Measurements from ENCODE around the gene CDH12.

The CDH12 gene

DNA sequence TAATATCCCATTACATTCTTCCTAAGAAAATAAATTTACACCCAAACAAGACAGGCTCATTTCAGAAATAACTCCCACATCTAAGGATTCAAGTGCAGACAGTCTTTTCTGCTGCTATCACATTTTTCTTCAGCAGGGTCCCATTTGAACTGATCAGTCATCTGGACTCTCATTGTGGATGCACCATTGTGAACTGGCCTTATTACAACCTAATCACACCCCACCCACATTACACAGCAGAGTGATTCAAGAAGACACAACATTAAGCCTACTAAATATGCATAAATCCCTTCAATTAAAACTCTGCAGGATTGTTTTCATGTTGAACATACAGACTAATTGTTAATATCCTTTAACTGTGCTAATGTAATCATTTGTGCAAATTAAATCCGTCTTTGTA is 146.2 kb downstream of the CDH12 start:
- Histone ChIP-seq H3K9me3 (ENCODE audit: insufficient read depth, low read depth, low read length) (no peaks in the 10 kb centered on the region), H3K9ac (ENCODE audit: low read depth, low read length) (no peak overlapping the region), H3K27me3 (ENCODE audit: insufficient read depth, low read length) (no peaks in the 10 kb centered on the region), H3K4me1 (ENCODE audit: insufficient read depth, low read length) (no peaks in the 10 kb centered on the region), H3K27ac (ENCODE audit: low read length) (no peak overlapping the region), H3K4me3 (ENCODE audit: low read length) (no peak overlapping the region), H3K36me3 (ENCODE audit: insufficient read depth, low read depth, low read length) (no peaks in the 10 kb centered on the region)

DNA sequence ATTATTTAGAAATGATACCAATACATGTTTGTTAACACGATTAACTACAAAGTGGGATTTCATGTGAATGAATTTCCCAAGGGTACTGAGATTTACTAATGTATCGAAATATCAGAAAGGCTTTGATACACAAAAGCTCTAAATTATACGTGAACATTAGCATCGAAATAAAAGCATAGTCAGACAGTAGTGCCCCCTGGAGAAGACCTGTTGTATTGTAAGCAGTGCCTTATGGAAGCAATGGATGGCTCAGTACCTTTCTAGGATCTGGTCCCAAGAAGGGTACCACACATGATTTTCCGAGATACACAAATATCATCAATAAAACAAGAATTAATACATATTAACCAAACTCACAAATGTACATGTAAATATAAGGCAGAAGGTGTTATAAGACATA is 153.8 kb downstream of the CDH12 start:
- Histone ChIP-seq H3K27ac (ENCODE audit: low read length) (no peak overlapping the region), H3K9me3 (ENCODE audit: insufficient read depth, low read depth, low read length) (no peaks in the 10 kb centered on the region), H3K4me3 (ENCODE audit: low read length) (no peak overlapping the region), H3K4me1 (ENCODE audit: insufficient read depth, low read length) (no peaks in the 10 kb centered on the region), H3K9ac (ENCODE audit: low read depth, low read length) (no peak overlapping the region), H3K36me3 (ENCODE audit: insufficient read depth, low read depth, low read length) (no peaks in the 10 kb centered on the region), H3K27me3 (ENCODE audit: insufficient read depth, low read length) (no peaks in the 10 kb centered on the region)

GRCh38 chr5:22693121-22693520 is 160.0 kb downstream of the CDH12 start:
- Histone ChIP-seq H3K36me3 (ENCODE audit: insufficient read depth, low read depth, low read length) (no peaks in the 10 kb centered on the region), H3K4me3 (ENCODE audit: low read length) (no peak overlapping the region), H3K4me1 (ENCODE audit: insufficient read depth, low read length) (no peaks in the 10 kb centered on the region), H3K9me3 (ENCODE audit: insufficient read depth, low read depth, low read length) (no peaks in the 10 kb centered on the region), H3K27me3 (ENCODE audit: insufficient read depth, low read length) (no peaks in the 10 kb centered on the region), H3K27ac (ENCODE audit: low read length) (no peak overlapping the region), H3K9ac (ENCODE audit: low read depth, low read length) (no peak overlapping the region)

DNA sequence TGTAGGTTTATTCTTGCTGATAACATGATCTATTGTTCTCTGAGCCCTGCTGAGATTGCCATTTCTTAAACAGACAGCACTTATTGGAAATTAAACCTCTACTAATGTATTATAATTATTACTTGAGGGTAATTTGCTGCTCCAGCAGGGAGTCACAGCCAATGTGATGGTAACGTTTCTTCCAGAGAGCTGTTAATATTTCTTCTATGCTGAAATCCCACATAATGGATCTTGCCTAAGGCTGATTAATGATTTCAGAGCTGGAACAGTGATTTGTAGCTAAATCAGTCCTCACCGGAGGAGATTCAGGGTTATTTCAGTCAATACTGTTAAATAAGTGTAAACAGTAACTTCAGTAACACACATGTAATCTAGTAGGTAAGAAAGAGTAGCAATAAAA is 170.1 kb downstream of the CDH12 start:
- Histone ChIP-seq H3K9me3 (ENCODE audit: insufficient read depth, low read depth, low read length) (no peaks in the 10 kb centered on the region), H3K36me3 (ENCODE audit: insufficient read depth, low read depth, low read length) (no peaks in the 10 kb centered on the region), H3K27ac (ENCODE audit: low read length) (no peak overlapping the region), H3K4me3 (ENCODE audit: low read length) (no peak overlapping the region), H3K4me1 (ENCODE audit: insufficient read depth, low read length) (peaks cover 2% of the 10 kb centered on the region; the same call in 1 of the 2 replicates), H3K27me3 (ENCODE audit: insufficient read depth, low read length) (no peaks in the 10 kb centered on the region), H3K9ac (ENCODE audit: low read depth, low read length) (no peak overlapping the region)

DNA sequence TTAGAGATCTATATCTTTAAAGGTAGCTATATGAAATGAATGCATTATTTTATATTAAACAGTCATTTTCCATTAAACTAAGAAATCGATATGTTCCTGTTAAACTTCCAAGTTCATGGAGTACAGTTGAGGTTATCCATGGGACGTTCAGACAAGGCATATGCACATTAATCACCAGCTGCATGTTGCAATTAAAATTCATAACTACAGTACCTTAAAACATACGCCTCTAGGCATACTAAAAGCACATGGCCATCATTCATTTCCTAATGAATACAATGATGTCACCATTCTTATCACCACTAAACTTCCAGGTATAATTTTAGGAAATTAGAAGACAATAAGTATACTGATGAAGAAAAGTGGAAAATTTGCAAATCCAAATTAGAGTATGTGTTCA is 174.3 kb downstream of the CDH12 start:
- Histone ChIP-seq H3K4me3 (ENCODE audit: low read length) (no peak overlapping the region), H3K27me3 (ENCODE audit: insufficient read depth, low read length) (no peaks in the 10 kb centered on the region)

GRCh38 chr5:22673131-22673530 is 180.0 kb downstream of the CDH12 start:
- Histone ChIP-seq H3K9me3 (ENCODE audit: insufficient read depth, low read depth, low read length) (no peaks in the 10 kb centered on the region; the same call in 1 of the 2 replicates), H3K27ac (ENCODE audit: low read length) (no peak overlapping the region), H3K27me3 (ENCODE audit: insufficient read depth, low read length) (no peaks in the 10 kb centered on the region), H3K9ac (ENCODE audit: low read depth, low read length) (no peak overlapping the region), H3K4me1 (ENCODE audit: insufficient read depth, low read length) (no peaks in the 10 kb centered on the region), H3K36me3 (ENCODE audit: insufficient read depth, low read depth, low read length) (no peaks in the 10 kb centered on the region), H3K4me3 (ENCODE audit: low read length) (no peak overlapping the region)

More for the DNA sequence above, 174.3 kb downstream of the CDH12 start:
- Histone ChIP-seq H3K9me3 (ENCODE audit: insufficient read depth, low read depth, low read length) (no peaks in the 10 kb centered on the region; the same call in 1 of the 2 replicates), H3K27ac (ENCODE audit: low read length) (no peak overlapping the region), H3K4me1 (ENCODE audit: insufficient read depth, low read length) (peaks cover 2% of the 10 kb centered on the region; the same call in 1 of the 2 replicates), H3K9ac (ENCODE audit: low read depth, low read length) (no peak overlapping the region), H3K36me3 (ENCODE audit: insufficient read depth, low read depth, low read length) (no peaks in the 10 kb centered on the region)

DNA sequence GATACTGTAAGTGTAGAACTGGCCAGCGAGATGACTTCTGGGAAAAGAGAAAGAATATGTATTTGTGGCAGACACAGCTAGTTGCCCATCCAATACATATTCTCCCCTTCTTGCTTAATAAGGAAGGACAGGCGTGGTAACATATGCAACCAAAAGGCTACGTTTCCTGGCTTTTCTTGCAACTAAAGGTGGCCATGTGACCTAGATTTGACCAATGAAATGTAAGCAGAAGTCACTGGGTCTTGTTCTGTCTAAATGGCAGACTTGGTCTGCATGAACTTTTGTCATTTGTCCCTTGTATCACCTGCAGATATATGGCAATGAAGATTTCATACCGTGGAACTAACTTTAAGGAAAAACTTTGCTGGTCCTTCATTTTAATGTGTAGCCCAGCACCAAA is 183.8 kb downstream of the CDH12 start:
- no peaks in the 10 kb centered on the region for H3K27me3 ChIP-seq (ENCODE audit: insufficient read depth, low read length)
- H3K36me3 ChIP-seq (ENCODE audit: insufficient read depth, low read depth, low read length) = no peaks in the 10 kb centered on the region
- no peaks in the 10 kb centered on the region for H3K4me1 ChIP-seq (ENCODE audit: insufficient read depth, low read length)
- H3K9me3 ChIP-seq (ENCODE audit: insufficient read depth, low read depth, low read length) = no peaks in the 10 kb centered on the region
- no peak overlapping the region for H3K4me3 ChIP-seq (ENCODE audit: low read length)
- no peak overlapping the region for H3K27ac ChIP-seq (ENCODE audit: low read length)
- no peak overlapping the region for H3K9ac ChIP-seq (ENCODE audit: low read depth, low read length)

- no peaks in the 10 kb centered on the region for H3K27me3 ChIP-seq (ENCODE audit: insufficient read depth, low read length)
- H3K4me3 ChIP-seq (ENCODE audit: low read length) = no peak overlapping the region
- no peak overlapping the region for H3K27ac ChIP-seq (ENCODE audit: low read length)
- no peaks in the 10 kb centered on the region for H3K36me3 ChIP-seq (ENCODE audit: insufficient read depth, low read depth, low read length)
- peaks cover 20% of the 10 kb centered on the region; the same call in 1 of the 2 replicates for H3K4me1 ChIP-seq (ENCODE audit: insufficient read depth, low read length)
- H3K9me3 ChIP-seq (ENCODE audit: insufficient read depth, low read depth, low read length) = no peaks in the 10 kb centered on the region
- H3K9ac ChIP-seq (ENCODE audit: low read depth, low read length) = no peak overlapping the region
Observed at GRCh38 chr5:22665801-22666200, 187.3 kb downstream of the CDH12 start.

DNA sequence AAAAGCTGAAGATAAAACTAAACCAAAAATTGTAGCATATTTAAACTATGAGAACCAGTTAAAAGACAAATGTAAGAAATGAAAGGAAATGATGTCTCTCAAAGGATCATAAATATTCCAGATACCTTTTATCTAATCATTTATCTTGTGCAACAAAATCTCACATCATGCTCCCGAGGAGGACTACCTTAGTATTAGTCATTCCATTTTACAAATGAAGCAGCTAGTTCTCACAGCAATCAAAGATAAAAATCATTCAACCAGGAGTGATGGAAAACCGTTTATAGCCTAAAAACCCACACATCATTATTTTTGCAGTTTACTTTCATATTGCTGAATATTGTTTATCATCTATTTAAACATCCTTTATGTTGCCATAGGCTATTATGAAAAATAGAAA is 190.0 kb downstream of the CDH12 start:
- Histone ChIP-seq H3K27me3 (ENCODE audit: insufficient read depth, low read length) (no peaks in the 10 kb centered on the region), H3K27ac (ENCODE audit: low read length) (no peak overlapping the region), H3K4me1 (ENCODE audit: insufficient read depth, low read length) (peaks cover 20% of the 10 kb centered on the region; the same call in 1 of the 2 replicates), H3K36me3 (ENCODE audit: insufficient read depth, low read depth, low read length) (no peaks in the 10 kb centered on the region), H3K9me3 (ENCODE audit: insufficient read depth, low read depth, low read length) (no peaks in the 10 kb centered on the region), H3K9ac (ENCODE audit: low read depth, low read length) (no peak overlapping the region), H3K4me3 (ENCODE audit: low read length) (no peak overlapping the region)

- Histone ChIP-seq H3K9ac (ENCODE audit: low read depth, low read length) (no peak overlapping the region), H3K4me1 (ENCODE audit: insufficient read depth, low read length) (peaks cover 23% of the 10 kb centered on the region; the same call in 1 of the 2 replicates), H3K27me3 (ENCODE audit: insufficient read depth, low read length) (no peaks in the 10 kb centered on the region), H3K4me3 (ENCODE audit: low read length) (no peak overlapping the region), H3K9me3 (ENCODE audit: insufficient read depth, low read depth, low read length) (no peaks in the 10 kb centered on the region), H3K36me3 (ENCODE audit: insufficient read depth, low read depth, low read length) (no peaks in the 10 kb centered on the region), H3K27ac (ENCODE audit: low read length) (no peak overlapping the region)
Observed at GRCh38 chr5:22662391-22662790, 190.8 kb downstream of the CDH12 start.

DNA sequence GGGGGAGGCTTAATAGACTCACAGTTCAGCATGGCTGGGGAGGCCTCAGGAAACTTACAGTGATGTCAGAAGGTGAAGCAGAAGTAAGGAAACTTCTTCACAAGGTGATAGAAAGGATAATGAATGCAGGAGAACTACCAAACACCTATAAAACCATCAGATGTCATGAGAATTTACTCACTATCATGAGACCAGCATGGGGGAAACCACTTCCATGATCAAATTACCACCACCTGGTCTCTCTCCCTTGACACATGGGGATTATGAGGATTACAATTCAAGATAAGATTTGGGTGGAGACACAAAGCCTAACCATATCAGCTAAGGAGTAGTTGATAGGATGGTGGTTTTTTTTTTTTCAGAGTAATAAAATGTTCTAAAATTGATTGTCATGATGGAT is 201.8 kb downstream of the CDH12 start:
- Histone ChIP-seq H3K27me3 (ENCODE audit: insufficient read depth, low read length) (no peaks in the 10 kb centered on the region), H3K36me3 (ENCODE audit: insufficient read depth, low read depth, low read length) (no peaks in the 10 kb centered on the region), H3K9ac (ENCODE audit: low read depth, low read length) (no peak overlapping the region), H3K9me3 (ENCODE audit: insufficient read depth, low read depth, low read length) (no peaks in the 10 kb centered on the region), H3K27ac (ENCODE audit: low read length) (no peak overlapping the region), H3K4me1 (ENCODE audit: insufficient read depth, low read length) (no peaks in the 10 kb centered on the region), H3K4me3 (ENCODE audit: low read length) (no peak overlapping the region)

- Histone ChIP-seq H3K27me3 (ENCODE audit: insufficient read depth, low read length) (no peaks in the 10 kb centered on the region), H3K4me1 (ENCODE audit: insufficient read depth, low read length) (no peaks in the 10 kb centered on the region), H3K27ac (ENCODE audit: low read length) (no peak overlapping the region), H3K9me3 (ENCODE audit: insufficient read depth, low read depth, low read length) (no peaks in the 10 kb centered on the region), H3K4me3 (ENCODE audit: low read length) (no peak overlapping the region), H3K9ac (ENCODE audit: low read depth, low read length) (no peak overlapping the region), H3K36me3 (ENCODE audit: insufficient read depth, low read depth, low read length) (no peaks in the 10 kb centered on the region)
Observed at GRCh38 chr5:22650511-22650910, 202.6 kb downstream of the CDH12 start.

DNA sequence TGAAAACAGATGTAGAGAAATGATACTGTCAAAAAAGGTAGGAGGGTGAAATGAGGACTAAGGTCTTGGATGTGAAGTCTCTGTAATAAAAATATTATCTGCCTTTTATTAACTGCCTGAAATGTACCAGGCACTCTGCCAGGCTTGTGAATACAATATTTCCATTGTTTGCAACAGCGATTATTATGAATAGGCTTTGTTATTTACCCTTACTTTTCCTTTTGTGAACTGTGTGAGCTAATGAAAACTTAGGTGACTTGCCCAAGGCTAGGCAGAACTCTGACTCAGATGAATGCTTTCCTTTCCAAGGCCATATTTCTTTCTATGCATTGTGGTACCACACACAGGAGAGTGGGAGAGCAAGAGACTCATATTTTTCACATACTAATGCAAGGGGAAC is 204.1 kb downstream of the CDH12 start:
- H3K27me3 ChIP-seq (ENCODE audit: insufficient read depth, low read length) = no peaks in the 10 kb centered on the region
- no peaks in the 10 kb centered on the region for H3K36me3 ChIP-seq (ENCODE audit: insufficient read depth, low read depth, low read length)
- no peak overlapping the region for H3K4me3 ChIP-seq (ENCODE audit: low read length)
- no peaks in the 10 kb centered on the region for H3K4me1 ChIP-seq (ENCODE audit: insufficient read depth, low read length)
- H3K9ac ChIP-seq (ENCODE audit: low read depth, low read length) = no peak overlapping the region
- H3K27ac ChIP-seq (ENCODE audit: low read length) = no peak overlapping the region
- no peaks in the 10 kb centered on the region for H3K9me3 ChIP-seq (ENCODE audit: insufficient read depth, low read depth, low read length)
